ENCODE data around the gene TMEM250. TPM values are rescaled to one million over a fixed set of nuclear protein-coding genes. Genes with fewer than 3 reads are reported as not detected.

The TMEM250 gene
- polyA plus RNA-seq, 1 donor (not counting 4 experiments of a cell fraction or from before 2014, with no cell fraction given) = 9.9 TPM

GRCh38 chr9:136129176-136129575, 10.5 kb upstream of the TMEM250 start:
- Histone ChIP-seq H3K4me1 (ENCODE audit: control insufficient read depth, extremely low read depth, insufficient read depth, low read length) (peaks cover 8% of the 10 kb centered on the region), H2AFZ (ENCODE audit: control insufficient read depth, low read length) (no peak overlapping the region), H3K9ac (ENCODE audit: control insufficient read depth, extremely low read depth, insufficient read depth, low read length) (no peak overlapping the region), H3K4me3 (ENCODE audit: control insufficient read depth in 2 of 3, extremely low read depth in 1 of 3, insufficient read depth in 2 of 3, low read depth in 1 of 3, low read length in 3 of 3) (no peak overlapping the region), H3K79me2 (ENCODE audit: control insufficient read depth, insufficient read depth, low read length) (no peaks in the 10 kb centered on the region), H3K36me3 (ENCODE audit: control insufficient read depth in 2 of 2, extremely low read depth in 1 of 2, insufficient read depth in 2 of 2, low read length in 2 of 2) (no peaks in the 10 kb centered on the region), H3K27ac (ENCODE audit: control insufficient read depth, insufficient read depth, low read length) (no peak overlapping the region), H3K4me2 (ENCODE audit: control insufficient read depth, extremely low read depth, insufficient read depth, low read depth, low read length) (no peak overlapping the region), H3K27me3 (ENCODE audit: control insufficient read depth, extremely low read depth, insufficient read depth, low read length) (peaks cover 58% of the 10 kb centered on the region), H3K9me1 (ENCODE audit: control insufficient read depth, extremely low read depth, insufficient read depth, low read length) (no peaks in the 10 kb centered on the region), H3K9me3 (ENCODE audit: control insufficient read depth, low read depth, low read length) (no peaks in the 10 kb centered on the region), H4K20me1 (ENCODE audit: control insufficient read depth, extremely low read depth, insufficient read depth, low read length) (no peaks in the 10 kb centered on the region)
- dilution Hi-C loops (cut with MboI; ENCODE audit: extremely low pct_ligation_motif_present, low sequenced_read_pairs) = no loop called here
- FAIRE-seq (no peak), DNase-seq (ENCODE audit: low read depth, low spot score) (no peak)
- no peak for TF ChIP-seq EZH2 (IDR thresholded peaks at IDR 0.05; ENCODE audit: low read length)
- TF ChIP-seq, protein P1, sequence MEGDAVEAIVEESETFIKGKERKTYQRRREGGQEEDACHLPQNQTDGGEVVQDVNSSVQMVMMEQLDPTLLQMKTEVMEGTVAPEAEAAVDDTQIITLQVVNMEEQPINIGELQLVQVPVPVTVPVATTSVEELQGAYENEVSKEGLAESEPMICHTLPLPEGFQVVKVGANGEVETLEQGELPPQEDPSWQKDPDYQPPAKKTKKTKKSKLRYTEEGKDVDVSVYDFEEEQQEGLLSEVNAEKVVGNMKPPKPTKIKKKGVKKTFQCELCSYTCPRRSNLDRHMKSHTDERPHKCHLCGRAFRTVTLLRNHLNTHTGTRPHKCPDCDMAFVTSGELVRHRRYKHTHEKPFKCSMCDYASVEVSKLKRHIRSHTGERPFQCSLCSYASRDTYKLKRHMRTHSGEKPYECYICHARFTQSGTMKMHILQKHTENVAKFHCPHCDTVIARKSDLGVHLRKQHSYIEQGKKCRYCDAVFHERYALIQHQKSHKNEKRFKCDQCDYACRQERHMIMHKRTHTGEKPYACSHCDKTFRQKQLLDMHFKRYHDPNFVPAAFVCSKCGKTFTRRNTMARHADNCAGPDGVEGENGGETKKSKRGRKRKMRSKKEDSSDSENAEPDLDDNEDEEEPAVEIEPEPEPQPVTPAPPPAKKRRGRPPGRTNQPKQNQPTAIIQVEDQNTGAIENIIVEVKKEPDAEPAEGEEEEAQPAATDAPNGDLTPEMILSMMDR (optimal IDR thresholded peaks at IDR 0.05 in 1 of 3, IDR thresholded peaks at IDR 0.05 in 1 of 3, conservative IDR thresholded peaks at IDR 0.05 in 1 of 3; ENCODE audit: extremely low read depth in 1 of 3, insufficient read depth in 2 of 3, low read length in 3 of 3) = no peak

DNA sequence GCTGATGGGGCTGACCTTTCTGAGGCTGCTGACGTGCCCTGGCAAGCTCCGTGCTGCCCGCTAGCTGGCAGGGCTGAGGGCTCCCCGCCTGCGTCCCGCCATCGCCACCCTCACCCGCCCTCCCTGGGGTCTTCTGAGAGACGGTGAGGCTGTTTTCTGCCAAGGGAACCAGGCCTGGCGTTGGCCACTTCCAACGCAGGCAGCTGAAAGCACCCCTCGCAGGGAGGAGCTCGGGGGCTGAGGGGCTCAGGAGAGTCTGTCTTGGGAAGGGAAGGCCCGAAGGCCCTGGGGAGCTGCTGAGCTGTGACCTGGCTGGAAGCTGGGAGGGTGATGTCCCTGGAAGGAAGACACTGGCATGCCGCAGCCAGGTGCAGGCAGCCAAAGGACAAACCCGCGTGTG, 9.8 kb upstream of the TMEM250 start:
- H3K9me3 ChIP-seq (ENCODE audit: control insufficient read depth, low read depth, low read length) = no peaks in the 10 kb centered on the region
- no peaks in the 10 kb centered on the region for H3K79me2 ChIP-seq (ENCODE audit: control insufficient read depth, insufficient read depth, low read length)
- no peak overlapping the region for H3K27ac ChIP-seq (ENCODE audit: control insufficient read depth, insufficient read depth, low read length)
- H3K9ac ChIP-seq (ENCODE audit: control insufficient read depth, extremely low read depth, insufficient read depth, low read length) = no peak overlapping the region
- peaks cover 5% of the 10 kb centered on the region for H3K4me1 ChIP-seq (ENCODE audit: control insufficient read depth, extremely low read depth, insufficient read depth, low read length)
- no peaks in the 10 kb centered on the region for H3K9me1 ChIP-seq (ENCODE audit: control insufficient read depth, extremely low read depth, insufficient read depth, low read length)
- H3K27me3 ChIP-seq (ENCODE audit: control insufficient read depth, extremely low read depth, insufficient read depth, low read length) = peaks cover 50% of the 10 kb centered on the region
- H3K36me3 ChIP-seq (ENCODE audit: control insufficient read depth in 2 of 2, extremely low read depth in 1 of 2, insufficient read depth in 2 of 2, low read length in 2 of 2) = no peaks in the 10 kb centered on the region
- dilution Hi-C loops (cut with MboI; ENCODE audit: extremely low pct_ligation_motif_present, low sequenced_read_pairs) = no loop called here
- DNase-seq (ENCODE audit: low read depth, low spot score) (no peak), FAIRE-seq (no peak)
- no peaks in the 10 kb centered on the region for H4K20me1 ChIP-seq (ENCODE audit: control insufficient read depth, extremely low read depth, insufficient read depth, low read length)
- no peak overlapping the region for H3K4me3 ChIP-seq (ENCODE audit: control insufficient read depth in 2 of 3, extremely low read depth in 1 of 3, insufficient read depth in 2 of 3, low read depth in 1 of 3, low read length in 3 of 3)
- TF ChIP-seq, protein P1 (optimal IDR thresholded peaks at IDR 0.05 in 1 of 3, IDR thresholded peaks at IDR 0.05 in 1 of 3, conservative IDR thresholded peaks at IDR 0.05 in 1 of 3; ENCODE audit: extremely low read depth in 1 of 3, insufficient read depth in 2 of 3, low read length in 3 of 3) = no peak
- no peak for TF ChIP-seq EZH2 (IDR thresholded peaks at IDR 0.05; ENCODE audit: low read length)
- no peak overlapping the region for H3K4me2 ChIP-seq (ENCODE audit: control insufficient read depth, extremely low read depth, insufficient read depth, low read depth, low read length)
- H2AFZ ChIP-seq (ENCODE audit: control insufficient read depth, low read length) = no peak overlapping the region

All from keratinocyte (primary cell).